HG02571 (cell line): ENCODE data around the gene PDE6B.

Experiments used
- ATAC-seq: cut with Tn5 transposase; IDR thresholded peaks from one replicate; pipeline ENCODE4 v1.9.1; 2021; ENCODE audit warnings: mild to moderate bottlenecking, moderate library complexity; ENCODE audit not compliant: unreplicated experiment

The PDE6B gene

DNA sequence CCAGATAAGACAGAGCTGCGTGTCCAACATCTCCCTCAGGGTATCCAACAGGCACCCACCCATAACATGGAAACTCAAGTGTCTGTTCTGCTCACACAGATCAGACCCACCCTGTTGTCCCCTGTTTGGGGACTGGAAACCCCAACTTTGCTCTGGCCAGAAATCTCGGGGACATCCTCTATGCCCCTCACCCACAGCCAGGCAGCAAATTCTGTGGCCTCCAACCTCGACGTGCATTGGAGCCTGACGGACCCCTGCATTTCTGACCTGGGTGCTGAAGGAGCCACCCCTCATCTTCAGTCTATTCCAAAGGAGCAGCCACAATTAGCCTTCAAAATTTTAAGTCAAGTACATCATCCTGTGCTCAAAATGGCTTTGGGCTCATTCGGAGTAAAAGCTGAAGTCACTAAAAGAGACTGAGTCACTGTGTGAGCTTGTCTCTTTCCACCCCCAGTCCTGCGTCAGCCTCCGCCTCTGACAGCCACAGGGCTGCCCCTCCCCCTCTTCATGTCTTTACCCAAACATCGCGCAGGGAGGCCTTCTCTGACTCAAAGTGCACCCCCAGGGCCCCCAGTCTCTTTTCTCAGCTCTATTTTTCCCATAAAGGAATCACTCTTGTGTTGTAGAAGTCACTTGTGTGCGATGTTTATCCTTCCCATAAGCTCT lies 24.4 kb upstream of the PDE6B start:
- no peak for ATAC-seq

- no peak for ATAC-seq
Observed at GRCh38 chr4:601612-602558, 23.5 kb upstream of the PDE6B start.

DNA sequence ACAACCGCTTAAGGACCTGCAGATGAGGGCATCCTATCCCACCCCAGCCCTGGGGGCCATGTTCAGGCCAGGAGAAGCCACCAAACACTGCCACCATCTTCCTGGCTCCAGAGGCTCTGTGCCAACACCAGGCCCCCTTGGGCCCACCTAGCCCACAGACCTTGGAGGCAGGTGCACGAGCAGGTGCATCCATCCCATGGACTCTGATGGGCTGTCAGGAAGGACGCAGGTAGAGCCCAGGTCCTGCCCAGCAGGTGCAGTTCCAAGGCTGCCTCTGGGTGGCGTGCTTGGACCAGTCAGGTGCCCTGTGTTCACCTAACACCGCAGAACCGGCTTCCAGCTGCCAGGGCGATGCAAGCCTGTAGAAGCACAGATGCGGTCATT lies 22.8 kb upstream of the PDE6B start:
- ATAC-seq, result no peak

GRCh38 chr4:604131-604530 lies 21.2 kb upstream of the PDE6B start:
- ATAC-seq, result no peak

- ATAC-seq, result no peak
Observed at GRCh38 chr4:605702-606425, 19.5 kb upstream of the PDE6B start.

GRCh38 chr4:608236-608635 lies 17.1 kb upstream of the PDE6B start:
- no peak for ATAC-seq

- ATAC-seq, result no peak
Observed at GRCh38 chr4:609400-610050, 15.8 kb upstream of the PDE6B start.

- no peak for ATAC-seq
Observed at GRCh38 chr4:610411-611261, 14.7 kb upstream of the PDE6B start.

- ATAC-seq, result no peak
Observed at GRCh38 chr4:612052-612748, 13.2 kb upstream of the PDE6B start.

- ATAC-seq, result no peak
Observed at GRCh38 chr4:612749-613125, 12.6 kb upstream of the PDE6B start.

GRCh38 chr4:613126-613525 lies 12.2 kb upstream of the PDE6B start:
- no peak for ATAC-seq

GRCh38 chr4:616091-616490 lies 9.3 kb upstream of the PDE6B start:
- ATAC-seq, result no peak

- ATAC-seq, result no peak
Observed at GRCh38 chr4:616911-617643, 8.3 kb upstream of the PDE6B start.

DNA sequence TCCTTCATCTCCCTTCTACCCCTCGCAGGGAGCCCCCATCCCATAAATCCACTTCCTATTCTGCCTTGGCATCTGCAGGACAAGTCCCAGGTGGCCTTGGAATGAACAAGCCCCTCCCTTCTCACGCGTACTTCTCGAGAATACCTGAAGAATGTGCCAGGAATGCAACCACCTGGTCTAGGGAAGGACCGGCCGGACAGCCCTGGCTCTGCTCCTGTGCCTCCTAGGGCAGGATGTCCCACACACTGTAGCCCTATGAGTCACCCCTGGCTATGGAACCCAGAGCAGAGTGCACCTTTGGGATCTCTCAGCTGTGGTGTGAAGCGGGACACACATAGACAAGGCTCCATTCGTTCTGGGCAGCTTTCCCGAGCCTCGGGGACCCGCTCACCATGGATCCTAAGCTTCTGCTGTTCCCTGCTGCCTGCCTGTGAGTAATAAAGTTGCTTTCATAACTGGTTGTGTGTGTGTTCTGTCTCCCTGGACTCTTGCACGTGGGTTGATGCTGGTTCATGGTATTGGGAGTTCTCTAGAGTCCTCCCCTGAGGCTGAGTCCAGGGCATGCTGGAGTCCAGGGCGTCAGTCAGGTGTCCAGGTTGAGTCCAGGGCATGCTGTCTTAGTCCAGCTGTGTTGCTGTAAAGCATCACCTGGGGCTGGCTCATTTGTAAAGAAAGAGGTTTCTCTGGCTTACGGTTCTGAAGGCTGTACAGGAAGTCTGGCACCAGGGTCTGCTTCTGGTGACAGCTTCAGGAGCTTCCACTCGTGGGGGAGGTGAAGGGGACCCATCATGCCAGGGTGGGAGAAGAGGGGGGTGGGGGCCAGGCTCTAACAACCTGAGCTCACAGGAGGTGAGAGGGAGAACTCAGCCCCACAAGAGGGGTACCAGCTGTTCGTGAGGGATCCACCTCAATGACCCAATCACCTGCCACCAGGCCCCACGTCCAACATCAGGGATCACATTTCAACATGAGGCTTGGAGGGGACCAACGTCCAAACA lies 7.4 kb upstream of the PDE6B start:
- ATAC-seq, result no peak

DNA sequence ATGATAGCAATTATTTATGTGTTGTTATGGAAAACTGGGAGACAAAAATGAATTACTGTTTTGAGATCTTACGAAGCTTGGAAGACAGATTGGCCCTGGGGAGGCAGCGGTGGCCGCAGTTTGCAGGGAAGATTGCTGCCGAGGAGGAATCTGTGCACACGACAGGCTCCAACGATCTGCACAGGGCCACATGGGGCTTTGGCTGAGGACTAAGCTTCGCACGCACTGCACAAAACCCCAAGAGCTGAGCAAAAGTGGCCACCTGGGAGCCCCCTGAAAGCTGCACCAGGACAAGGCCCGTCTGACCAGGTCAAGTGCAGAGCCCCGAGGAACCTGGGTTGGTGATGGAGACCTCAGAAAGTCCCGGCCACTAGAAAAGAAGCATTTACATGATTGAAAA lies 5.2 kb upstream of the PDE6B start:
- ATAC-seq, result no peak

DNA sequence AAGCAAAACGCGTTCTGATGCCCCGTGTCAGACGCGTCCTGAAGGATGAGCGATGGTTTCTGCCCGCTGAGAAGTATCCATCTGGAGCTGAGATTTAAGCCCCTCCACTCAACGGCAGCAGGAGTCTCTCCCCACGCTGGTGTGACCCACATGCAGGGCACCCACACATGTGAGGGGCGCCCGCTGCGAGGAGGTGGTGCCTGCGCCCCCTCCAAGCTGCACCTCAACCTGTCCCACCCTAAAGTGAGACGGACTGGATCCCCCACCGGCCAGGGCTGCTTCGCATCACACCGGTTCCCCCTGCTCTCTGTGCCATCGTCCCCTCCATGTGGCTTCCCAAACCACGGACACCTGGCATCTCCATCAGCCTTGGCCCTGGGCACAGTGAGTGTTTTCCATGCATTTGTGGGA lies 4.5 kb upstream of the PDE6B start:
- no peak for ATAC-seq

DNA sequence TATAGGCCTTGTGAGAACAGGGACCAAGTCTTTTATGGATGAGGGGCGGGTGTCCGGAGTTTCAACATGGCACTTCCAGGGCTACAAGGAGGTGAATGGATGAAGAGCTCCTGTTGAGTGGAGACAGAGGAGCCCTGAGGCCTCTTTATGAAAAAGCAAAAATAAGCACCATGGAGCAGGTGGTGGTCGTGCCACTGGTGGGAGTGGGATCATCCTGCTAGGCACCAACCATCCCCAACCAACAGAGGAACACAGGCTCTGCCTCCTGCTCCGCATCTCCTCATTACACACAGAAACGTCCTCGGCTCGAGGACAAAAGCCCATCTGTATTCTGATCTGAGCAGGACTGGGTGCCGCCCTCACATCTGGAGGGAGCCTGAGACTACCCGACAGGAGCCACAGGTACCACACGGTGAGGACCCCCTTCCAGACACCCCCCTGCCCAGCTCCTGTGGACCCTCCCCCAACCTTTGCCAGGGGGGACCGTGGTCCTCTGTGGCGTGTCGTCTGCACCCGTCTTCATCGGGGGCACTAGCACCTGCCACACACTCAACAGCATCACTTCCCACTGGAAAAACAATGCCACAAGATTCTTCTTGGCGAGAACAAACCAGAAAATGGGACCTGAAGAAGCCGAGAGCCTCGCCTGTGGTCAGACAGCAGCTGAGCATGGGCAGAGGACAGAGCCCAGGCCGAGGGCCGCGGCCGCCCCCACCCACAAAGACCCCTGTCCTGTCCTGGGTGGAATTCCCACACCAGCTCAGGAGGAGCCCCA lies 3.9 kb upstream of the PDE6B start:
- no peak for ATAC-seq
